Upper lobe of left lung (tissue), 4 donors: Measurements from ENCODE around the gene IRF2.

Experiments used
- CTCF ChIP-seq, 6 experiments: fragments of 450-650 bp in 4 of 6; fragments of 200-600 bp in 2 of 6; sonication (generic) in 2 of 6; IDR thresholded peaks; one replicate each; pipeline ENCODE4 v1.5.1; 2016 to 2019; ENCODE audit warnings: antibody characterized with exemption in 6 of 6
- EP300 ChIP-seq, 4 donors: sonication (generic); formaldehyde crosslinking; IDR thresholded peaks; one replicate each; pipeline ENCODE4 v1.5.1; 2017; ENCODE audit warnings: antibody characterized with exemption in 4 of 4, control low read depth in 2 of 4

- TF ChIP-seq CTCF (IDR thresholded peaks at IDR 0.05) (no peak), EP300 (IDR thresholded peaks at IDR 0.05) (no peak)
Measured at GRCh38 chr4:184409911-184410692, 64.2 kb downstream of the IRF2 start.
